AG09309 (cell line): Measurements from ENCODE around the gene CTIF.

Experiments used
- DNase-seq: peaks from one replicate; pipeline ENCODE4 v3.0.0-alpha.2; 2010; ENCODE audit warnings: low read depth
- H3K4me3 ChIP-seq: 2 replicates; pipeline ENCODE4 v1.5.1; 2011; ENCODE audit warnings: mild to moderate bottlenecking, low read depth, low read length, moderate library complexity; ENCODE audit not compliant: control insufficient read depth
- TF ChIP-seq, protein P1 (sequence below): IDR thresholded peaks from 2 replicates; pipeline ENCODE4 v1.5.1; 2011; ENCODE audit warnings: mild to moderate bottlenecking, low read depth, low read length, inconsistent platforms; ENCODE audit not compliant: insufficient read depth, control insufficient read depth; ENCODE audit errors: missing control alignments

The CTIF gene

GRCh38 chr18:48780913-48781162, 242.0 kb downstream of the CTIF start:
- H3K4me3 ChIP-seq, result no peak overlapping the region
- TF ChIP-seq, protein P1, sequence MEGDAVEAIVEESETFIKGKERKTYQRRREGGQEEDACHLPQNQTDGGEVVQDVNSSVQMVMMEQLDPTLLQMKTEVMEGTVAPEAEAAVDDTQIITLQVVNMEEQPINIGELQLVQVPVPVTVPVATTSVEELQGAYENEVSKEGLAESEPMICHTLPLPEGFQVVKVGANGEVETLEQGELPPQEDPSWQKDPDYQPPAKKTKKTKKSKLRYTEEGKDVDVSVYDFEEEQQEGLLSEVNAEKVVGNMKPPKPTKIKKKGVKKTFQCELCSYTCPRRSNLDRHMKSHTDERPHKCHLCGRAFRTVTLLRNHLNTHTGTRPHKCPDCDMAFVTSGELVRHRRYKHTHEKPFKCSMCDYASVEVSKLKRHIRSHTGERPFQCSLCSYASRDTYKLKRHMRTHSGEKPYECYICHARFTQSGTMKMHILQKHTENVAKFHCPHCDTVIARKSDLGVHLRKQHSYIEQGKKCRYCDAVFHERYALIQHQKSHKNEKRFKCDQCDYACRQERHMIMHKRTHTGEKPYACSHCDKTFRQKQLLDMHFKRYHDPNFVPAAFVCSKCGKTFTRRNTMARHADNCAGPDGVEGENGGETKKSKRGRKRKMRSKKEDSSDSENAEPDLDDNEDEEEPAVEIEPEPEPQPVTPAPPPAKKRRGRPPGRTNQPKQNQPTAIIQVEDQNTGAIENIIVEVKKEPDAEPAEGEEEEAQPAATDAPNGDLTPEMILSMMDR, result no peak
- no peak for DNase-seq

DNA sequence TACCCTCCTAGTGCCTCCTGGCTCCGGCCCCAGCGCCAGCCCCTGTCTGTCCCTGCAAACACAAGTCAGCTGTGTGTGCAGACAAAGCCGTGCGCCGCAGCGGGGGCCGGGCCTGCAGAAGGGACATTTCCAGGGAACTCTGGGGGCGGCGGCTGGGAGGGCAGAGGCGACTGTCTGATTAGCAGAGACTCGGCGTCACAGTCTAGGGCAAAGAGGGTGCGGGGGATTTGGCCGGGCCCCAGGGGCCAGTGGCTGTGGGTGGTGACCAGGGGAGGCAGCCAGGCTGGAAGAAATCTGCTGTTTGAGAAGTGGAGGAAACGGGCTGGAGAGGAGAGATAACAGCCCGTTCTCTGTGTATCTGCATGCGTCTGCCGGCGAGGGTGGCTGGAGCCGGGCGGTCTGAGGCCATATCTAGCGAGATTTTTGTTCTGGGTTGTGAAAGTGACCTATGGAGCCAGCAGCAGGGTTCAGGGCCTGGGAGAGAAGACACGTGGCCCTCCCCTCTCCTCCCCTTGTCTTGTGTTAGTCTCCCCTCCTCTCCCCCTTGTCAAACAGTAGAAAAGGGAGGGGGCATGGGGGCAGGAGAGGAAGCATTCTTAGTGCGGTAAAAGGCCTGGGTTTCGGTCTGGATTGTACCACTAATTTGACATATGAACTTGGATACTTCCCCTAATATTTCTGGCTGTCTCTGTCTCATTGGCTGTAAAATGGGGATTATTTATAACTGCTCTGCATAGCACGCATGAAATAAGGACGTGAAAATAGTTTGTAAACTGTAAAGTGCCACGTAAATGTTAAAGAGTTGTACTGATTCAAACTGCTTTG, 242.5 kb downstream of the CTIF start:
- DNase-seq, result no peak
- H3K4me3 ChIP-seq, result no peak overlapping the region
- TF ChIP-seq, protein P1, result no peak

GRCh38 chr18:48781988-48782363, 243.1 kb downstream of the CTIF start:
- DNase-seq, result no peak
- no peak overlapping the region for H3K4me3 ChIP-seq
- TF ChIP-seq, protein P1, result no peak

- H3K4me3 ChIP-seq, result no peak overlapping the region
- DNase-seq, result no peak
- TF ChIP-seq, protein P1, result no peak
Observed at GRCh38 chr18:48782381-48782861, 243.6 kb downstream of the CTIF start.

DNA sequence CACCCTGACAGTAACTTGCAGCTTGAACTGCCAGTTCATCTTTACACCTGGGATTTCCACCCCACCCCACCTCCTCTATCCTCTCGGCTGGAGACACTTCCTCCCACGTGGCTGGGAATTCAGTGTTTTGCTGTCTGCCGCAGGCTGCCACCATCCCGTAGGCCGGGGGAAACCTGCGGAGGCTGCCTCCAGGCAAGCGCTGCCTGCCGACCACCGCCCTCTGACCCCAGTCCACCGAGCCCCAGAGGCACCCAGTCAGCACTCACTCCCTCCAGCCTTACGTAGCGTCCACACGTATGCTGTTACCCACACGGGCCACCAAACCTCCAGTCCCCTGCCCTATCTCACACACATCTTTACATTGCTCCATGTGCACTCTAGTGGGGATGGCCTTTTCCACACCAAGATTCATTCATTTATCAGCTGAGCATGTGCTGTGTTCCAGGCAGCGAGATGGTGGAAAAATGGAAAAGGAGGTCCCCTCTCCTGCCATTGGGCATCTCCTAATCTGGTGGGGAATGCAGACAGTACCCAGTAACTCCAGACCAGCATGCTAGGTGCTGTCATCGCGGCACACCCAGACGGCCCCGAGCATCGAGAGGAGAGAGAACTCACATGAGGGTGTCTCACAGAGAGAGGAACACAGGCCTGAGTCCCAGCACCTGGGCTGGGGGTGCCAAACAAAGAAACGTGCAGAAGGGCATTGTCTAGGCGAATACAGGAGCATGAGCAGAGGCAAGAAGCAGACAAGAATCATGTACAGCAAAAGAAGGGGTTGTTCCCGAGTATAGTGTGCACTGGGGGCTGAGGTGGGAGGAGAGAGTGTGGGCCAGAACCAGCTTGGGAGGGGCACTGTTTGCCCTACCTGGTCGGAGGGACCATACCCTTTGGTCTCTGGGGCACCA, 245.0 kb downstream of the CTIF start:
- no peak for DNase-seq
- TF ChIP-seq, protein P1, result no peak
- H3K4me3 ChIP-seq, result no peak overlapping the region

- H3K4me3 ChIP-seq, result no peak overlapping the region
- TF ChIP-seq, protein P1, result no peak
- no peak for DNase-seq
Observed at GRCh38 chr18:48784656-48785055, 245.8 kb downstream of the CTIF start.
